Measurements from ENCODE around the gene HPSE. TPM values are rescaled to one million over a fixed set of nuclear protein-coding genes. Genes with fewer than 3 reads are reported as not detected.

HPSE gene
- total RNA-seq, 1 experiment from 2014 or later, result 5.1 TPM

DNA sequence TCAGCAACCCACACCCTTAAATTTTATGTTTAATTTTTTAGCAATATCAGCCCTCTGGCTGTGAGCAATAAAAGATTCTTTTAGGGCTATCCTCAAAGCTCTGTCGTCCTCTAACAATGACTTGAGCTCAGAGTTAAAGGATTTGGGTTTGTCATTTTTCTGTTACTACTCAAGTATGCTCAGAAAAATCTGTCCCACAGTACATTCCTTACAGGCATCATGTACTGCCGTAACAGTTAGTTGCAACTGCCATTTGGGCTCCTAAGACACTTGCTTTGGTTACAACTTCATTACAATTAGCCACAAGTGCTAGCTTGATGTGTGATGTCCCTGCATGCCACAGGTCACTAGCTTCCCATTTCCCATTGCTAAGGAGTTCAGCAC lies 83.2 kb downstream of the HPSE start:
- no peak for DNase-seq
- Mint-ChIP-seq H3K4me3 (ENCODE audit: low read depth, unreplicated experiment) (no peak overlapping the region), H3K9me3 (ENCODE audit: low read depth, unreplicated experiment) (no peaks in the 10 kb centered on the region), H3K4me1 (ENCODE audit: low read depth, unreplicated experiment) (no peaks in the 10 kb centered on the region), H3K27me3 (ENCODE audit: unreplicated experiment) (no peaks in the 10 kb centered on the region), H3K36me3 (ENCODE audit: insufficient read depth, unreplicated experiment) (peaks cover 1% of the 10 kb centered on the region), H3K27ac (ENCODE audit: unreplicated experiment) (no peak overlapping the region)
- intact Hi-C loops (cut with micrococcal nuclease; ENCODE audit: unreplicated experiment), result no loop called here
- CTCF ChIA-PET, result interaction anchor here (0.8 kb wide), 1 partner anchor 141 kb away, joined by 3 read pairs; no protein-coding TSS in a partner anchor
- TF ChIP-seq CTCF (IDR thresholded peaks at IDR 0.05; ENCODE audit: unreplicated experiment), result no peak
- BruUV-seq (replicated peaks), result no TSS peak

GRCh38 chr4:83250687-83251446 lies 83.8 kb downstream of the HPSE start:
- CTCF ChIA-PET, result interaction anchor here (0.8 kb wide), 1 partner anchor 141 kb away, joined by 3 read pairs; no protein-coding TSS in a partner anchor
- Mint-ChIP-seq H3K27me3 (ENCODE audit: unreplicated experiment) (no peaks in the 10 kb centered on the region), H3K4me1 (ENCODE audit: low read depth, unreplicated experiment) (no peaks in the 10 kb centered on the region), H3K27ac (ENCODE audit: unreplicated experiment) (no peak overlapping the region), H3K9me3 (ENCODE audit: low read depth, unreplicated experiment) (no peaks in the 10 kb centered on the region), H3K36me3 (ENCODE audit: insufficient read depth, unreplicated experiment) (no peaks in the 10 kb centered on the region), H3K4me3 (ENCODE audit: low read depth, unreplicated experiment) (no peak overlapping the region)
- no TSS peak for BruUV-seq (replicated peaks)
- TF ChIP-seq CTCF (IDR thresholded peaks at IDR 0.05; ENCODE audit: unreplicated experiment), result no peak
- no peak for DNase-seq
- intact Hi-C loops (cut with micrococcal nuclease; ENCODE audit: unreplicated experiment), result no loop called here

DNA sequence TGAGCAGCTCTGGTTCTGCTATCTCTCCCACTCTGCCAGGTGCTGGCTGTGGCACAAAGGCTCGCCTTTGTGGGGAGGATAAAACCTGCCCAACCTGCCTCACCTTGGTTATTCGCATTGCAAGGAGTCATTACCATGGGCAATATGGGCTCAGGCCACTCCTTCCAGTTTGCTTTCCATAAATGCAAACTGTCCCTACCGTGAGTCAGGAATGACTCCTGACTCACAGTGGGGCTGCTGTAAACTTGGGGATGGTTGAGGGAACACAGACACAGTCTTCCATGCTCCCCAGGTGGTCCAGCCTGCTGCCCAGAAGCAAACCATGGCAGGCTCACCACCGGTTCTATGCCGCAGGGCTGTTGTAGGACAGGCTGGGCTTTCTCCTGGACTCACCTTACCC lies 86.2 kb downstream of the HPSE start:
- Mint-ChIP-seq H3K27ac (ENCODE audit: unreplicated experiment) (no peak overlapping the region), H3K9me3 (ENCODE audit: low read depth, unreplicated experiment) (no peaks in the 10 kb centered on the region), H3K27me3 (ENCODE audit: unreplicated experiment) (no peaks in the 10 kb centered on the region), H3K36me3 (ENCODE audit: insufficient read depth, unreplicated experiment) (no peaks in the 10 kb centered on the region), H3K4me3 (ENCODE audit: low read depth, unreplicated experiment) (no peak overlapping the region), H3K4me1 (ENCODE audit: low read depth, unreplicated experiment) (no peaks in the 10 kb centered on the region)
- DNase-seq, result peak; percentile 19
- intact Hi-C loops (cut with micrococcal nuclease; ENCODE audit: unreplicated experiment), result no loop called here
- no peak for TF ChIP-seq CTCF (IDR thresholded peaks at IDR 0.05; ENCODE audit: unreplicated experiment)
- BruUV-seq (replicated peaks), result no TSS peak
- CTCF ChIA-PET, result no interaction called here

GRCh38 chr4:83247415-83248357 lies 87.0 kb downstream of the HPSE start:
- Mint-ChIP-seq H3K4me1 (ENCODE audit: low read depth, unreplicated experiment) (no peaks in the 10 kb centered on the region), H3K36me3 (ENCODE audit: insufficient read depth, unreplicated experiment) (no peaks in the 10 kb centered on the region), H3K27ac (ENCODE audit: unreplicated experiment) (no peak overlapping the region), H3K4me3 (ENCODE audit: low read depth, unreplicated experiment) (no peak overlapping the region), H3K27me3 (ENCODE audit: unreplicated experiment) (no peaks in the 10 kb centered on the region), H3K9me3 (ENCODE audit: low read depth, unreplicated experiment) (no peaks in the 10 kb centered on the region)
- no TSS peak for BruUV-seq (replicated peaks)
- intact Hi-C loops (cut with micrococcal nuclease; ENCODE audit: unreplicated experiment), result no loop called here
- TF ChIP-seq CTCF (IDR thresholded peaks at IDR 0.05; ENCODE audit: unreplicated experiment), result no peak
- DNase-seq, result no peak
- CTCF ChIA-PET, result interaction anchor here (0.6 kb wide), 1 partner anchor 39 kb away, joined by 3 read pairs; no protein-coding TSS in a partner anchor

Other genes starting within 250 kb of the HPSE start
- gene PLAC8, start 220.1 kb downstream of the HPSE start, total RNA-seq (2022), result 6.3 and 12.6 TPM in 2 replicates
- gene COQ2, start 50.0 kb downstream of the HPSE start, total RNA-seq (2022), result 15.5 and 16.3 TPM in 2 replicates
- gene HELQ, start 121.0 kb upstream of the HPSE start, total RNA-seq (2022), result 7.8 and 8.2 TPM in 2 replicates
- 39.0 and 47.9 TPM in 2 replicates for gene MRPS18C, start 121.2 kb upstream of the HPSE start, total RNA-seq (2022)
- gene ABRAXAS1, start 150.3 kb upstream of the HPSE start, total RNA-seq (2022), result 3.0 and 4.2 TPM in 2 replicates
- 4.4 and 4.7 TPM in 2 replicates for gene GPAT3, start 201.3 kb upstream of the HPSE start, total RNA-seq (2022)